Stimulated activated naive CD8-positive, alpha-beta T cell treated with anti-CD3 and anti-CD28 coated beads, Interleukin-15, amount 100 ng/mL, for 72 hours (primary cell): ENCODE results near the gene GJC1.
"Not testable (repeated sequence)": the region's sequence is repeated elsewhere in the genome, so short reads cannot be mapped to it uniquely, and the experiment has no call there.

Experiments
- ATAC-seq: fragments of 150-1000 bp; cut with Tn5 transposase; 2 replicates; pipeline ENCODE4 v1.10.0; 2021; ENCODE audit warnings: mild to moderate bottlenecking, moderate library complexity
- DNase-seq, 2 donors: peaks; one replicate each; pipeline ENCODE4 v3.0.0; 2021 to 2022
- H3K27ac Mint-ChIP-seq, 2 donors: one replicate each; pipeline ENCODE4 v1.8.0; 2022; ENCODE audit warnings: mild to moderate bottlenecking in 2 of 2, mixed read lengths in 2 of 2, moderate library complexity in 2 of 2
- H3K27me3 Mint-ChIP-seq: one replicate; pipeline ENCODE4 v1.8.0; 2022; ENCODE audit warnings: mixed read lengths
- H3K4me1 Mint-ChIP-seq: one replicate; pipeline ENCODE4 v1.8.0; 2022; ENCODE audit warnings: mild to moderate bottlenecking, mixed read lengths
- H3K4me3 Mint-ChIP-seq, 2 donors: one replicate each; pipeline ENCODE4 v1.8.0; 2022; ENCODE audit warnings: mild to moderate bottlenecking in 2 of 2, mixed read lengths in 2 of 2, moderate library complexity in 1 of 2
- H3K9me3 Mint-ChIP-seq, 2 donors: one replicate each; pipeline ENCODE4 v1.8.0; 2022; ENCODE audit warnings: mixed read lengths in 2 of 2

GJC1 gene

DNA sequence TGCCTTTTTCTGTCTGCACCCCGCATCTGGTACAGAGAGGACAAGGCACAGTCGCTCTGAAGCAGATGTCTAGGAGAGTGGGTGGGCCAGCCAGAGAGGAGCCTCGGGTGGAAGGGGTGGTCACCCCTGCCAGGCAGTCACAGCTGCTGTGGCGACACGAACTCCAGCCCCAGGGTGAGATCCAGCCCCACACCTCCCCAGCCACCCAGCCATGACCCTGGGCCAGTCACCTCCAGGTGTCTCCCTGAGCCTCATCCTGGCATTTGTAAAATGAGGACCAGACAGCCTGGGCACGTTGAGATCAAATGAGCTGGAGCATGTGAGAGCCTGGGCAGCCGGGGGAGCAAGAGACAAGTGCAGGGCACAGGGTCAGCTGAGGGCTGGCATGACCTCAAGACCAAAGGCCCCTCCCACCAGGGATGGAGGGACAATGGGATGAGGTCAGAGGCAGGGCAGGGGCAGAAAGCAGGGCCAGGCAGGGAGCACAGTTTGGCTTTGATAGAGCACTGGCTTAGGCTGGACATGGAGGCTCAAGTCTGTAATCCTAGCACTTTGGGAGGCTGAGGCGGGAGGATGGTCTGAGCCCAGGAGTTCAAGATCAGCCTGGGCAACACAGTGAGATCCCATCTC is 63.6 kb downstream of the GJC1 start:
- Mint-ChIP-seq H3K27me3 (peaks cover 50% of the 10 kb centered on the region), H3K4me1 (peaks cover 12% of the 10 kb centered on the region), H3K27ac (no peak overlapping the region), H3K4me3 (no peak overlapping the region), H3K9me3 (no peaks in the 10 kb centered on the region)
- DNase-seq (no peak), ATAC-seq (no peak)

DNA sequence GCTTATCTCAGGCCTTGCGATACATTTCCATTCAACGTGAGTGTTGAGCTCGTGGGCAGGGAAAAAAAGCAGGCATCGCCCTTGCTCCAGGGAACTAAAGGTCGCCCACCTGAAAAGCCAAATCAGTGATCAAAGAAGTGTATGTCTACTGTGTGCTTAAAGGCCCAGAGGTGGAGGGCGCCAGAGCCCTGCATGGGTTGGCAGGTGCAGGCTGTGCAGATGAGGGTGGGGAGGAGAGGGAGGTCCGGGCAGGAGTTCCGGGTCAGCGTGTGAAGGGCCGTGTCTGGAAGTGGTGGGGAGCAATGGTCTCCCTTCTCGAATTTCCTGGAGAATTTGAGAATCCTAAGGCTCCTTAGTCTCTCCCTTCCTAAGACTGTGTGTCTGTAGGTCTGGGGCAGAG is 64.1 kb downstream of the GJC1 start:
- Mint-ChIP-seq H3K9me3 (no peaks in the 10 kb centered on the region), H3K27me3 (peaks cover 55% of the 10 kb centered on the region), H3K4me1 (peaks cover 12% of the 10 kb centered on the region), H3K27ac (no peak overlapping the region), H3K4me3 (no peak overlapping the region)
- ATAC-seq, result no peak
- no peak for DNase-seq

DNA sequence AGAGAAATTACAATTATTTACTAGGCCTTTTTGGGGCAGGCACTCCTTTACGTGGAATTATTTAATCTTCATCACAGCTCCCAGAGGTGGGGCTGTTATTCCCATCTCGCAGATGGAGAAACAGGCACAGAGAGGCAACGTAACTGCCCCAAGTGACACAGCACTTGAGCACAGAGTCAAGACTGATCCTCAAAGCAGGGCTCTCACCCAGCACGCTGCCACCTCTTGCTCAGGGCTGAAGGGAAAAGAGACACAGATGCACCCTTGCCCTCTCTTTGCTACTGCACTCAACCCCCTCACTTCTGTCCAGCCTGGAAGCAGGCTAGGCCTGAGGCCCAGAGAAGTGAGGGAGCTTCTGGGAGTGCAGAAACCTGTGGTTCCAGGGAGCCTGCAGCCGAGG is 66.9 kb downstream of the GJC1 start:
- DNase-seq (no peak), ATAC-seq (no peak)
- H3K9me3 Mint-ChIP-seq, result no peaks in the 10 kb centered on the region
- H3K27me3 Mint-ChIP-seq, result peaks cover 58% of the 10 kb centered on the region
- H3K27ac Mint-ChIP-seq, result no peak overlapping the region
- H3K4me1 Mint-ChIP-seq, result peaks cover 6% of the 10 kb centered on the region
- no peak overlapping the region for H3K4me3 Mint-ChIP-seq

DNA sequence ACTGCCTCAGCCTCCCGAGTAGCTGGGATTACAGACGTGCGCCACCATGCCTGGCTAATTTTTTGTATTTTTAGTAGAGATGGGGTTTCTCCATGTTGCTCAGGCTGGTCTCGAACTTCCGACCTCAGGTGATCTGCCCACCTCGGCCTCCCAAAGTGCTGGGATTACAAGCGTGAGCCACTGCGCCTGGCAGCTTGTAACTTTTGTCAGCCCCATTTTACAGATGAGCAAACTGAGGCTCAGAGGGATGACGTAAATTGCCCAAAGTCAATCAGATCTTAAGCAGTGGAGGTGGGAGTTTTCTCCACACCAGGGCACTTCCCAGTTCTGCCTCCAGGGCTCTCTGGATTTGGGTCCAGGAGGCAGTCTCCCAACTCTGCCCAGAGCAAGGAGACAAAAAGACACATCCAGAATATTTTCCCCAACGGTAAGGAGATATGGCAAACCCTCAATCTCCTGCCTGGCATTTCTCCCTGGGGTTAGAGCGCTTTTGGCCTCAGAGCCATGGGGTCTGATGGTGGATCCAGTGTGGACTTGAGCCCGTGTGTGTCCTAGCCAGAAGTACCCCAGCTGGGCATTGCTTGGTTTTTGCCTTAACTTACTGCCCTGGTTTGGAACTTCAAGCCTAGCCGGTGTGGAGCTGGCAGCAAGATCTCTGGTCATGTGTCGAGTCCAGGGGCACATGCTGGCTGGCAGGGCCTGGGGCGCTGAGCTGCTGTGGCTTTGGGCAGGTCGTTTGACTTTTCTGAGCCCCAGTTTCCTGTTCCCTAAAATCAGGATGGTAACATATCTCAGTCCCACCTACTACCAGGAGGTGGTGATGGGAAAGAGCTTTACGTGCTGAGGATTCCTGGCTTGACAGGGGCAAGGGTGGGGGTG is 67.9 kb downstream of the GJC1 start:
- H3K4me1 Mint-ChIP-seq, result no peaks in the 10 kb centered on the region
- H3K27me3 Mint-ChIP-seq, result peaks cover 59% of the 10 kb centered on the region
- no peak overlapping the region for H3K4me3 Mint-ChIP-seq
- ATAC-seq (no peak), DNase-seq (no peak)
- no peak overlapping the region for H3K27ac Mint-ChIP-seq
- no peaks in the 10 kb centered on the region for H3K9me3 Mint-ChIP-seq

DNA sequence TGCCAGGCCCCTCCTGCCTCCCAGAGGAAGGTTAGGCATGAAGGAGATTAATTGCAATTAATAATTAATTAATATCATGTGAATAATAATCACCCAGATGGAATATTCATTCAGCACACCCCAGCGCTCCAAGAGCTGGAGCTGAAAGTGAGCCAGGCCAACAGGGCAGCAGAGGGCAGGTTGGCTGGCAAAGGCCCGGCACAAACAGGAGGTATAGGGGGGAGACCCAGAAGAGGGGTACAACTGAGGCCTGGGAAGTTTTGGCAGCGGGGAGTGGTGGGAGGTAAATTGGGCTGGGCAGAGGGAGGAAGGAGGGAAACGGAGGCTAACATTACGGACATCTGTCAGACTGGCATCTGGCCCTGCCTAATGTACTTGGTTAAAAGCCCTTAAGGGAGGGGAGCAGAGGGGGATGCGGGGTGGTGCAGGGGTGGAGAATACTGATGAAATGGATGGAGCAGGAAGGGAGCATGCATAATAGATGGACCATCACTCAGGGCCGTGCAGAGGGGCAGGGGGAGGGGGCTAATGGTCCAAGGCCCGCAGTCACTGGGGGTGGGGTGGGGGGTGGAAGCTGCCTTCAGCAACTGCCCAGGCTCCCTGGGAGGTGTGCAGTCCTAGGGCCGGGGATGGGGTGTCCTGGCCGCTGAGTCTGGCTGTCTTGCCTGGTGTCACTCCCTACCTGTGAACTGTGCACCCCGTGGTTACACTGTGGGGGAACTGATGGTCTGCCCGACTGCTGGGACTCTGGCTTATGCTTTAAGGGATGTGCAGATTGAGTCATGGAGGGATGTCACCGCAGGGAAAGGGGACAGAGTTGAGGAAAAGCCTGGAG is 69.4 kb downstream of the GJC1 start:
- H3K27me3 Mint-ChIP-seq, result peaks cover 51% of the 10 kb centered on the region
- H3K9me3 Mint-ChIP-seq, result no peaks in the 10 kb centered on the region
- no peak overlapping the region for H3K4me3 Mint-ChIP-seq

DNA sequence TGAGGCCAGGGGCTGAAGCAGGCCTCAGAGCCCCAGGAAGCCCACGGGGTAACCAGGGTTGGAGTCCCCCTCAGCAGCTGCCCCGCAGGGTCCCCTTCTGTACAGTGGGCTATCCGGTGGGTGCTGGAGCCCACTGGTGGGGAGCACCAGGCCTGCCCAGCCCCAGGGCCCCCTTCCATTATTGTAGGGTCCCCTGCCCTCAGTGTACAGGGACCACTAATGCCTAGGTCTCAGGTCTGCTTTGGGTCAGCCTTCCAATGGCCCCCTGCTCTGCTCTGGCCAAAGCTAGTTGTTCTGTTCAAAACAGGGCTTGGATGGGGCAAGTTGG is 70.2 kb downstream of the GJC1 start:
- H3K4me1 Mint-ChIP-seq, result no peaks in the 10 kb centered on the region

More for the DNA sequence above, 69.4 kb downstream of the GJC1 start:
- Mint-ChIP-seq H3K4me1 (no peaks in the 10 kb centered on the region), H3K27ac (no peak overlapping the region)
- ATAC-seq (no peak), DNase-seq (no peak)

DNA sequence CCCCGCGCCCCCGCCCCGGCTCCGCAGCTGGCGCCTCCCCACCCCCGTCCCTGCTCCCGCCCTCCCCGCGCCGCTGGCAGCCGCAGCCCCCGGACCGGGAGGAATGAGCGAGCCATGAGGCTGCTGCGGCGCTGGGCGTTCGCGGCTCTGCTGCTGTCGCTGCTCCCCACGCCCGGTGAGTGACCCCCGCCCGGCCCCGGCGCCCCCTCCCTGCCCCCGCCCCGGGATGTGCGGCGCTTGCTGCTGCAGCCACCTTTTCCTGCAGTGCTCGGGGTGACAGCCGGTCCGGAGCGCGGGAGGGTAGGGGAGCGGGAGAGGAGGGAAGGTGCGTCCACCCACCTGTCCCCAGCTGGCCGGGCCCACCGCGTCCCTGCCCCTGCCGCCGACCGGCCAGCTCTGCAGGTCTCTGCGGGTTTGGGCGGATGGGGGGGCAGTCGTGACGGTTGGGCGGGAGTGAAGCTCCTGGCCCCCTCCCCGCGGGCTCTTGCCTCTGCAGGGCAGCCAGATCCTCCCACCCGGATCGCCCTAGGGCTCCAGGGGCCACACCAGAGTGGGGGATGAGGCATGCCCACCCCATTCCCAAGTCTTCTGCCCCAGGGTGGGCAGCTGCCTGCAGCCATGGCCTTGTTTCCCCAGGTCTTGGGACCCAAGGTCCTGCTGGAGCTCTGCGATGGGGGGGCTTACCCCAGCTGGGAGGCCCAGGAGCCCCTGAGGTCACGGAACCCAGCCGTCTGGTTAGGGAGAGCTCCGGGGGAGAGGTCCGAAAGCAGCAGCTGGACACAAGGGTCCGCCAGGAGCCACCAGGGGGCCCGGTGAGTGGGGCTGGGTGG is 70.8 kb downstream of the GJC1 start:
- DNase-seq, result no peak
- peaks cover 49% of the 10 kb centered on the region for H3K27me3 Mint-ChIP-seq

More for the DNA sequence above, 70.2 kb downstream of the GJC1 start:
- Mint-ChIP-seq H3K9me3 (no peaks in the 10 kb centered on the region), H3K27ac (no peak overlapping the region), H3K4me3 (peak overlapping the region in 1 of 2 donors; percentile 59), H3K27me3 (peaks cover 49% of the 10 kb centered on the region)
- no peak for DNase-seq
- peak; percentile 13 for ATAC-seq

DNA sequence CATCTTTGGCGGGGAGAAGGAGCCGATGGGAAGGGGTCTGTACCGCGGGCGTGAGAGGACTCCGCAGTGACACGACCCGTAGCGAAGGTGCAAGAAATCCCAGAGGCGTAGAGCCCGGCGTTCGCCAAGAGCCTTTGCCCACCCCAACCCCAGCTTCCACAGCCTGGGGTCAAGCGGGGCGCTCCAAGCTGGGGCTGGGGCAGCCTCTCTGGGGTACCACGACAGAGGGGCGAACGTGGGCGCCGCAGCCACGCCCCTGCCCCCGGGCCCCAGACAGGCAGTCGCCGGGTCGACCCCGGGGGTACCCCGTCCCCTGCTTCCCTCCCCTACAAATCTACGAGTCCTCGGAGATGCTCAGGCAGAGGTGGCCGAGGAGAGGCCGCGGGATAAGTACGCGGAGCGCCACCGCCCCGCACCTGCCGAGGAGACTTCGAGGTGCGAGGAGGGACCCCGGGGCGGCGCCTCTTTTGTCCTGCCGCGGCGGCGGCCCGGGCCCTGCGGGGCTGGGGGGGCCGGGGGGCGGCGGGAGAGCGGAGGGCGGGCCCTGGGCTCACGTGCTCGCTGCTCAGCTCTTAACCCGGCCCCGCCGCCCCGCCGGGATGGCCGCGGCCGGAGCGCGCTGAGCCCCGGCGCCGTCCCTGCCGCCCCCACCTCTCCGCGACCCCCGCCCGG is 71.5 kb downstream of the GJC1 start, which contains the start of gene ADAM11:
ADAM11 (plus strand) TSS at position 575 of the 672 bp plus-strand sequence. CDS start 212 bp downstream, outside the sequence.
- DNase-seq, result peak in 1 of 2 donors; percentile 13
- Mint-ChIP-seq H3K4me1 (no peaks in the 10 kb centered on the region), H3K4me3 (peak within 1 kb of the TSS; percentile 15 to 59), H3K9me3 (no peaks in the 10 kb centered on the region), H3K27ac (peak within 1 kb of the TSS in 1 of 2 donors; percentile 74), H3K27me3 (peaks cover 49% of the 10 kb centered on the region)
- ATAC-seq, result peak; percentile 49

More for the DNA sequence above, 70.8 kb downstream of the GJC1 start:
- Mint-ChIP-seq H3K4me3 (peak overlapping the region; percentile 15 to 59), H3K4me1 (no peaks in the 10 kb centered on the region), H3K27ac (no peak overlapping the region), H3K9me3 (no peaks in the 10 kb centered on the region)
- ATAC-seq, result peak; percentile 36

DNA sequence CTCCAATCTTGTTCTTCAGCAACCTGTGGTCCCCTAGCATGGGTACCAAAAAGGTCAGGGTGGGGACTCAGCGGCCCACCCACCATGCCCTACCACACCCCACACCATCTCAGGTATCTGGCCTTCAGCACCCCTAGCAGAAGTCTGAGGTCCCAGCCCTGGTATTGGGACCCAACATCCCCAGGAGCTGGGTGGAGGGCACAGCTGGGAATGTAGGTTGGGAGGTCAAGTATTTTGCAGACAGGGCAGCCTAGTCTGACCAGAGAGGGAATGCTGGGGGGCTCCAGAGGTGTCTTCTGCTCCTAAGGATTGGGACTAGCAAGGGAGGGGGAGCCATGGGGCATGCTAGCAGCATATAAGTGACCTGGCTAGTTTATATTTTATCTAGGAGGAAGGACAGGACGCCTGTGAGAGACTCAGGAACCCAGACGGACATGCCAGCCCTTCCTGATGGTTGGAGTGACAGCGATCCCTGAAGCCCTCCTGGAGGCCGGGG is 72.1 kb downstream of the GJC1 start:
- ATAC-seq (no peak), DNase-seq (no peak)
- Mint-ChIP-seq H3K4me1 (no peaks in the 10 kb centered on the region), H3K27me3 (peaks cover 49% of the 10 kb centered on the region), H3K9me3 (no peaks in the 10 kb centered on the region), H3K27ac (peak overlapping the region in 1 of 2 donors; percentile 74), H3K4me3 (peak overlapping the region; percentile 7 to 48)

DNA sequence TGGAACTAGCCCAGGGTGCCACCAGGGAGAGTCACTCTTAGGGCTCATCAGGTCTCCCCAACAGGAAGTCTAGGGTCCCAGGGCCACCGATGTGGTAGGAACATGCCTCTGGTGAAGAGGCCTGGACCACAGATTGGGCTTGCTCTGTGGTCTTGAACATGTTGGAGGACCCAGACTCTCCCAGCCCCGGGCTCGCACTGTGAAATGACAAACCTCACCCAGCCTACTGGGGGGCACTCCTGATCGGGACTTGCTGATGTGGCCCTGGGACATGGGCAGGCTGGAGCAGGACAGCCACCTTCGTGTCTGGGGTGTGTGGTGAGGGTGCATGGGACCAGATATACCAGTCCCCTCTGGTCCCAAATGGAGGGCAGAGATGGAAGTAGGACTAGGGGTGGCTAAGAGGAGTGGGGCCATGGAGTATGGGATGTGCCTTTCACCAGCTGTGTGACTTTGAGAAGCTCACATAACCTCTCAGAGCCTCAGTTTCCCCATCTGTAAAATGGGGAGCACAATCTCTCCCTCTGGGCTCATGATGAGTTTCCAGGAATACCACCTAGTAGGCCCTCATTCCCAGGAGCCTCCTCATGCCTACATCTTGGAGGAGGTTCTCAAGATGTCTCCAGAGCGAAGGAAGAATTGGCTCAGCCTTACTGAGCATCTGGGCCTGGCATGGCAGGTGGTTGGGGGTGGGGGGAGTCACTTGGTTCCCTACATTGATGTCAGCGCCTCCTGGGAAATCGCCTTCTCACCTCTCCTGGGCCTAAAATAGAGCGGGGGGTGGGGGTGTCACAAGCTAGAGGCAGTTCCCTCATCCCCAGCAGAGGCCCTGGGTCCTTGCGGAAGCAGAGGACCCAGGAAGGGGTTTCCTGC is 72.8 kb downstream of the GJC1 start:
- ATAC-seq, result no peak
- Mint-ChIP-seq H3K9me3 (no peaks in the 10 kb centered on the region), H3K4me3 (no peak overlapping the region), H3K27ac (peak overlapping the region in 1 of 2 donors; percentile 74), H3K27me3 (peaks cover 42% of the 10 kb centered on the region), H3K4me1 (no peaks in the 10 kb centered on the region)
- no peak for DNase-seq

DNA sequence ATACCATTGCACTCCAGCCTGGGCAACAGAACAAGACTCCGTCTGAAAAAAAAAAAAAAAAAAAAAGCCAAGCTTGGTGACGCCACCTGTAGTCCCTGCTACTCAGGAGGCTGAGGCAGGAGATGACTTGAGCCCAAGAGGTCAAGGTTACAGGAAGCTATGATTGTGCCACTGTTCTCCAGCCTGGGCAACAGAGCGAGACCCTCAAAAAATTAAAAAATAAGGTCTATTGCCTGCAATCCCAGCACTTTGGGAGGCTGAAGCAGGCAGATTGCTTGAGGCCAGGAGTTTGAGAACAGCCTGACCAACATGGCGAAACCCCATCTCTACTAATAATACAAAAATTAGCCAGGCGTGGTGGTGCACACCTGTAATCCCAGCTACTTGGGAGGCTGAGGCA is 74.9 kb downstream of the GJC1 start:
- not testable (repeated sequence) for ATAC-seq, DNase-seq, H3K4me3 Mint-ChIP-seq, H3K4me1 Mint-ChIP-seq, H3K27ac Mint-ChIP-seq, H3K9me3 Mint-ChIP-seq
- peaks cover 21% of the 10 kb centered on the region for H3K27me3 Mint-ChIP-seq

DNA sequence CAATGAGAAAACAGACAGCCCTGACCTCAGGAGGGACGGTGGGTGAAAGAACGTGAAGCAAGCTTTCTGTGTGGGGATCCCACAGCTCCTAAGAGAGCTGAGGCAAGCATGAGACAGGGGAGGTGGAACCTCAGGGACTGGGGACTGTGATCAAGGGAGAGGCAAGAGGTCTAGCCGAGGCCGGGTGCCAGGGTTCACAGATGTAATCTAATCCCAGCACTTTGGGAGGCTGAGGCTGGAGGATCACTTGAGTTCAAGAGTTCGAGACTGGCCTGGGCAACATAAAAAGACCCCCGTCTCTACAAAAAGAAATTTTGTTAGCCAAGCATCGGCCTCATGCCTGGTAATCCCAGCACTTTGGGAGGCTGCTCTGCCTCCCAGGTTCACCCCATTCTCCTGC is 75.8 kb downstream of the GJC1 start:
- ATAC-seq (no peak), DNase-seq (no peak)
- Mint-ChIP-seq H3K4me3 (no peak overlapping the region), H3K4me1 (no peaks in the 10 kb centered on the region), H3K9me3 (no peaks in the 10 kb centered on the region), H3K27ac (no peak overlapping the region), H3K27me3 (peaks cover 19% of the 10 kb centered on the region)

DNA sequence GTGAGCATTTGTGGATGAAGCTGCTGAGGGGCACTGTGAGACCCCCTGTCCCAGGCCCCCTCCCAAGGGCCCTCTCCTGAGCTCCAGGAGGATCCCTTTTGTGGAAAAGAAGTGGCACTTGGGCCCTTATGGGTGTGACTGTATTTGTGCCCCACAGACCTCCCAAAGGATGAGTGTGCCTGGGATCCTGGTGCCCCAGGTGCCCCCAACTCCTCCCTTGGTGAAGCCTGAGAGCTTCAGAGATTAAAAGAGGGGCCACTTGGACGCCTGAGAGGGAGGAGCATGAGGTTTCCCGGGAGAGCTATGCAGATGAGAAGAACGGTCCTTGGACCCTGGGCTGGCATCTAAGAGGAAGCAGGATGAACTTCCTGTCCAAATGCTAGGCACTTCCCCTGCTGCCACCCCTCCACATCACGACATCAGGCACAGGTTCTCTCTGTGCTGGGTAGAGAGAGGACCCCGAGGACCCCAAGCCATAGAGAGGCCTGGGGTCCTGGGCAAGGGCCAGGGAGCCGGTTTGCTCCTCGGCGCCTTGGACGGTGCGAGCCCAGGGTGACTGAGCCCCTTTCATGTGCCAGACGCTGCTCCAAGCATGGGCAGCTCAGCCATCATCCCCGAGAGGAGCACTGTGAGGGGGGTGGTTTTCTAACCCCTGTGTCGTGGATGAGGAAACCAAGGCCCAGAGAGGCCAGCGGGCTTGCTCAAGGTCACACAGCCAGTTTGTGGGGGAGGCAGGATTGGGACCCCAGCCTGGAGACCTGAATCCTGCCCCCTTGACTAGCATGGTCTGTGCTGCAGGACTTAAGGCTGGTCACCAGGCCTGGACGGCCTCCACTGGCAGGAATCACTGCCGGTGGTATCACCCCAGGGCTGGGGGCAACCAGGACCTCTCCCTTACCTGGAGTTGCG is 76.9 kb downstream of the GJC1 start:
- no peak overlapping the region for H3K4me3 Mint-ChIP-seq
- ATAC-seq, result no peak
- DNase-seq, result no peak
- peak overlapping the region in 1 of 2 donors; percentile 65 for H3K27ac Mint-ChIP-seq
- H3K27me3 Mint-ChIP-seq, result peaks cover 15% of the 10 kb centered on the region
- no peaks in the 10 kb centered on the region for H3K9me3 Mint-ChIP-seq
- no peaks in the 10 kb centered on the region for H3K4me1 Mint-ChIP-seq
